GM21825 (cell line): Measurements from ENCODE around the gene RBAK.
A peak's percentile ranks its signal among the peaks of the same experiment; 100 is the strongest.
"Not testable (repeated sequence)": the region's sequence is repeated elsewhere in the genome, so short reads cannot be mapped to it uniquely, and the experiment has no call there.

ENCODE experiments used
- ATAC-seq: cut with Tn5 transposase; IDR thresholded peaks from one replicate; pipeline ENCODE4 v1.9.1; 2021; ENCODE audit warnings: mild to moderate bottlenecking, moderate library complexity; ENCODE audit not compliant: unreplicated experiment

RBAK gene

GRCh38 chr7:5045558-5046396, at the start of gene RBAK:
Gene RBAK, plus strand, starts transcription at chr7:5045860. Its CDS starts 2,217 bp downstream, at chr7:5048077.
- peak; percentile 100 for ATAC-seq

- no peak for ATAC-seq
Measured at GRCh38 chr7:4996696-4997222, 48.9 kb upstream of the RBAK start.

- ATAC-seq: no peak
Measured at GRCh38 chr7:4998244-4998643, 47.4 kb upstream of the RBAK start.

- no peak for ATAC-seq
Measured at GRCh38 chr7:4998910-4999309, 46.8 kb upstream of the RBAK start.

- no peak for ATAC-seq
Measured at GRCh38 chr7:4999369-4999950, 46.2 kb upstream of the RBAK start.

- no peak for ATAC-seq
Measured at GRCh38 chr7:5001003-5001402, 44.7 kb upstream of the RBAK start.

GRCh38 chr7:5001911-5002310, 43.7 kb upstream of the RBAK start:
- ATAC-seq: no peak

- no peak for ATAC-seq
Measured at GRCh38 chr7:5005066-5005465, 40.6 kb upstream of the RBAK start.

- ATAC-seq: no peak
Measured at GRCh38 chr7:5012985-5013384, 32.7 kb upstream of the RBAK start.

- not testable (repeated sequence) for ATAC-seq
Measured at GRCh38 chr7:5015936-5016335, 29.7 kb upstream of the RBAK start.

- not testable (repeated sequence) for ATAC-seq
Measured at GRCh38 chr7:5017626-5018025, 28.0 kb upstream of the RBAK start.

GRCh38 chr7:5020098-5020497, 25.6 kb upstream of the RBAK start:
- no peak for ATAC-seq

GRCh38 chr7:5020976-5021550, 24.6 kb upstream of the RBAK start:
- ATAC-seq: not testable (repeated sequence)

GRCh38 chr7:5023626-5024025, 22.0 kb upstream of the RBAK start:
- not testable (repeated sequence) for ATAC-seq

- ATAC-seq: not testable (repeated sequence)
Measured at GRCh38 chr7:5027796-5028410, 17.8 kb upstream of the RBAK start.

GRCh38 chr7:5033186-5033585, 12.5 kb upstream of the RBAK start:
- not testable (repeated sequence) for ATAC-seq

- ATAC-seq: no peak
Measured at GRCh38 chr7:5035276-5035675, 10.4 kb upstream of the RBAK start.

- ATAC-seq: no peak
Measured at GRCh38 chr7:5036446-5036845, 9.2 kb upstream of the RBAK start.

GRCh38 chr7:5041047-5041446, 4.6 kb upstream of the RBAK start:
- no peak for ATAC-seq

- no peak for ATAC-seq
Measured at GRCh38 chr7:5043661-5044060, 2.0 kb upstream of the RBAK start.

GRCh38 chr7:5046397-5046732, 705 bp downstream of the RBAK start:
- not testable (repeated sequence) for ATAC-seq
